Skeletal muscle satellite cell (primary cell): ENCODE measurements around the gene SLC34A2. TPM values are rescaled to one million over a fixed set of nuclear protein-coding genes. Genes with fewer than 3 reads are reported as not detected.
"Not testable (repeated sequence)": the region's sequence is repeated elsewhere in the genome, so short reads cannot be mapped to it uniquely, and the experiment has no call there.

Experiments
- H3K27me3 ChIP-seq: 2 replicates; pipeline ENCODE4 v1.7.0; 2013; ENCODE audit warnings: low read length; ENCODE audit not compliant: control insufficient read depth, insufficient read depth
- H3K36me3 ChIP-seq: 2 replicates; pipeline ENCODE4 v1.7.0; 2013; ENCODE audit warnings: mild to moderate bottlenecking, control low read depth, low read length; ENCODE audit not compliant: insufficient read depth
- H3K4me1 ChIP-seq: 2 replicates; pipeline ENCODE4 v1.7.0; 2013; ENCODE audit warnings: low read length; ENCODE audit not compliant: control insufficient read depth, insufficient read depth
- H3K4me2 ChIP-seq: 2 replicates; pipeline ENCODE4 v1.7.0; 2013; ENCODE audit warnings: mild to moderate bottlenecking, low read length
- H3K4me3 ChIP-seq: 2 replicates; pipeline ENCODE4 v1.7.0; 2013; ENCODE audit warnings: low read length
- H3K9ac ChIP-seq: 2 replicates; pipeline ENCODE4 v1.7.0; 2013; ENCODE audit warnings: mild to moderate bottlenecking, low read depth, low read length, moderate library complexity
- H3K9me3 ChIP-seq: replicated peaks from 2 replicates; pipeline ENCODE4 v1.7.0; 2013; ENCODE audit warnings: mild to moderate bottlenecking, control low read depth, low read length
- total RNA-seq: library from RNA; depleted of rRNA; stranded (reverse); fragments of >200 nt; gene quantifications from 2 replicates; pipeline ENCODE4 v1.2.3, GENCODE V29; 2012; rRNA removed

Gene SLC34A2
- total RNA-seq: not detected in 2 replicates

DNA sequence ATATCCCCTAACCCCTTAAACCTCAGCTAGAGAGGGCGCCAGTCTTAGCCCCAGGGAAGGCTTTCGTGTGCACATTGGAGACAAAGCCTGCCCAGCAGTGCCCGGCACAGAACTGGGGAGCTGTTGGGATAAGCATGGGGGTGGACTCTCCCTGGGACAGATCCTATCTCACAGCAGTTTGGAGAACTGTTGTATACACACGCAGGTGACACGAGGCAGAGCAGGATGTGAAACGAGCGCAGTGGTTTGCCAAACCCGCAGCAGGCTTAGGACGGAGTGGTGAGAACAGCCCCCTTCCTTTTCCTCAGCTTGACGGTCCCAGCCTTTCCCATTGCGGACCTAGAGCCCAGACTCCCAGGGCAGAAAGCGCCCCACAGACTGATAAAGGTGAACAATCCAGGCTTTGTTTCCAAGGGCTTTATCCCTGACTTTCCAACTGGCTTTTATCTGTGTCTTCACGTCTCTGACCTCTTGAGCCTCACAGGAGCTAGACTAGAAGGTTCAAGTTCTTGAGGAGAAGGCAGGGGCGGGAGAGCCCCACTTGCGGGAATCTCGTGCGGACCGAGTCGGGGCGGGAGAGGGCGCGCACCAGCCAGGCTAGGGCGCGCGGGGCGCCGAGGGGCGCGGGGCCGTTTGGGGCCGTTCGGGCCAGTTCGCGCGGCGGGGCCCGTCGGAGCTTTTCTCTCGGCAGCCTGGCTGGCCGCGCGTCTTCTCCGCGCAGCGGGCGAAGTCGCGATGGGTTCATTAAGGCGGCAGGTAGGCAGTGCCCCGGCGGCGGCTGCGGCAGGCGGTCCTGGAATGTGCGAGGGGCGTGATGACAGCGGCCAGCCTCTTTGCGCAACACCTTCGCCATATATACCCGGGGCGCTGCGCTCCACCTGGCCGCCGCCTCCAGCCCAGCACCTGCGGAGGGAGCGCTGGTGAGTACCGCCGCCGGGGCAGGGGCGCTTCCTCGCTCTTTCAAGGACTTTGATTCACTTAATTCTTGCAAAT, at the start of gene SLC34A2:
SLC34A2 (plus strand) TSS at position 881 of the 993 bp plus-strand sequence. CDS start 6,650 bp downstream, outside the sequence.
- Histone ChIP-seq H3K36me3 (no peaks in the 10 kb centered on the region), H3K27me3 (peaks cover 53% of the 10 kb centered on the region), H3K4me2 (no peak within 1 kb of the TSS), H3K9me3 (no peaks in the 10 kb centered on the region), H3K4me1 (no peaks in the 10 kb centered on the region), H3K9ac (no peak within 1 kb of the TSS), H3K4me3 (no peak within 1 kb of the TSS)

GRCh38 chr4:25608644-25609043, 47.0 kb upstream of the SLC34A2 start:
- Histone ChIP-seq H3K36me3 (no peaks in the 10 kb centered on the region), H3K27me3 (no peaks in the 10 kb centered on the region), H3K4me1 (no peaks in the 10 kb centered on the region), H3K4me2 (no peak overlapping the region), H3K4me3 (no peak overlapping the region), H3K9ac (no peak overlapping the region), H3K9me3 (no peaks in the 10 kb centered on the region)

DNA sequence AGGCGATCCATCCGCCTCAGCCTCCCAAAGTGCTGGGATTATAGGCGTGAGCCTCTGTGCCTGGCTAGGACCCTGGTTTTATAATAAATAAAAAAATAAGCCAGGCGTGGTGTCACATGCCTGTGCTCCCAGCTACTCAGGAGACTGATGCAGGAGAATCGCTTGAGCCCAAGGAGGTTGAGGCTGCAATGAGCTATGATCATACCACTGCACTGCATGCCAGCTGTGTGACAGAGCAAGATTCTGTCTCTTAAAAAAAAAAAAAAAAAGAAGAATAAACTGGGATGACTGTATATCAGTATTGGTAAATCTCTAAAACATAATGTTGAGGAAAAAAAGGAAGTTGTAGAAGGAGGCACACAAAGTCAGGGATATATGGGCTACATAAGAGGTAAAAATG, 45.7 kb upstream of the SLC34A2 start:
- H3K4me3 ChIP-seq: no peak overlapping the region
- no peaks in the 10 kb centered on the region for H3K27me3 ChIP-seq
- no peaks in the 10 kb centered on the region for H3K36me3 ChIP-seq
- H3K9ac ChIP-seq: no peak overlapping the region
- no peaks in the 10 kb centered on the region for H3K4me1 ChIP-seq
- H3K9me3 ChIP-seq: no peaks in the 10 kb centered on the region
- no peak overlapping the region for H3K4me2 ChIP-seq

GRCh38 chr4:25613613-25614012, 42.0 kb upstream of the SLC34A2 start:
- H3K36me3 ChIP-seq, H3K27me3 ChIP-seq, H3K4me1 ChIP-seq, H3K4me2 ChIP-seq, H3K9ac ChIP-seq, H3K4me3 ChIP-seq, H3K9me3 ChIP-seq: not testable (repeated sequence)

GRCh38 chr4:25614807-25615206, 40.8 kb upstream of the SLC34A2 start:
- H3K4me2 ChIP-seq: no peak overlapping the region
- H3K9ac ChIP-seq: no peak overlapping the region
- no peaks in the 10 kb centered on the region for H3K9me3 ChIP-seq
- H3K27me3 ChIP-seq: peaks cover 3% of the 10 kb centered on the region
- H3K4me1 ChIP-seq: no peaks in the 10 kb centered on the region
- H3K4me3 ChIP-seq: no peak overlapping the region
- H3K36me3 ChIP-seq: no peaks in the 10 kb centered on the region

DNA sequence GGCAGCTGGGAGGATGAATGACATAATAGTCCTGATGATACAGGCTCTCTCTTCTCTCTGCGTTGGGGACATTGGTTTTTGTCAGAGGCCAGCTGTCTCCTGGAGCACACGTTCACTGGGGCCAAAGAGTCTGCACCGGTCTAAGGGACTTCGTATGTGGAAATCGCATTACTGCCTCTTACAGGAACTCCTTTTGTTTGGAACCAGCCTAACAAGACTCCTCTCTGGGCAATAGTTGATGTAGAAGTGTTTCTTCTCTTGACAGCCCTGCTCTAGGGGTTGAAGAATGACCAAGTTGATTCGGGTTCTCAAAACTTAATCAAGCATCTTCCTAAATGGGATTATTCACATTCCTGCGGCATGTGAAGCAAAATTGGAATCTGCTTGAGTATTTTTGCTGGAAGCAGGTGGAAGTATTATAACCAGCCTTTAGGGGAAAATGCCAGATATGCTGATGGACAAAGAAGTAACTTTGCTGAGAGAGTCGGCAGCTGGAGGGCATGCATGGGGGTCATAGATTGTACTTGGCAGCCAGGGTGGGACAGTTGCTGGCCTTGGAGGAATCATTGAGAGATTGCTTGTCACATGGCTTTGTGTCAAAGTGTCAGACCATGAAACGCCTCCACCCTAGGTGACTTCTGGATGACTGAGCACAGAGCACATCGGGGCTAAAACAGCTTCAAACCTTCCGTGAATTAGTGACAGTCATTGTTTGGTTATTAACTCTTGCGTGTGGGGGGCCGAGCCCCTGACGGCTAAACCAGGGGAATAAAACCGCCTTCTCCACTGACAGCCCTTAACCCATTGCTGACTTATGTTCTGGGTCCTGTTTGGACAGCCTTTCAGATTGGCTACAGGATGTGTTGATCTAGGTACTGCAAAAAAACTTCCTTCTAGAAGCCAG, 34.4 kb upstream of the SLC34A2 start:
- Histone ChIP-seq H3K27me3 (peaks cover 17% of the 10 kb centered on the region), H3K9me3 (no peaks in the 10 kb centered on the region), H3K4me3 (no peak overlapping the region), H3K36me3 (no peaks in the 10 kb centered on the region), H3K4me1 (no peaks in the 10 kb centered on the region), H3K4me2 (no peak overlapping the region), H3K9ac (no peak overlapping the region)

DNA sequence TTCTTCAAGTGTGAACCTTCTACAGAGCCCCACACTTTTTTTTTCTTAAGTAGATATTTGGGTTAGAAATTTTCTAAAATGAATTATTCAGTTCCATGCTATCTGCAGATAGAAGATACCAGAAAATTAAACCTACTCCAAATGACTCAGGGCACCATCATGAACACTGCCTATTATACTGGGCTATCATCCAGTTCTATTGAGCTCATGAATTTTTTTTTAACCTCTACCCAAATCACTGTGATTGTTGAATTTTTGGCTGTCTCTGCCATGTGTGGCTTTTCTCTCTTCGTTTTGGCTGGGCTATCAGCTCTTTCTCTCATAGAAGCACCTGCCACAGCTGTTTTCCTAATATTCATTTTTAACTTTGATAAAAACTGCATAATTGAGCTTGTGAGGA, 31.0 kb upstream of the SLC34A2 start:
- no peaks in the 10 kb centered on the region for H3K36me3 ChIP-seq
- no peaks in the 10 kb centered on the region for H3K9me3 ChIP-seq
- no peak overlapping the region for H3K4me3 ChIP-seq
- H3K4me2 ChIP-seq: no peak overlapping the region
- H3K4me1 ChIP-seq: no peaks in the 10 kb centered on the region
- H3K9ac ChIP-seq: no peak overlapping the region
- peaks cover 15% of the 10 kb centered on the region for H3K27me3 ChIP-seq

GRCh38 chr4:25628451-25628850, 27.2 kb upstream of the SLC34A2 start:
- H3K4me2 ChIP-seq: no peak overlapping the region
- H3K9ac ChIP-seq: no peak overlapping the region
- H3K36me3 ChIP-seq: no peaks in the 10 kb centered on the region
- H3K27me3 ChIP-seq: no peaks in the 10 kb centered on the region
- H3K9me3 ChIP-seq: no peaks in the 10 kb centered on the region
- no peak overlapping the region for H3K4me3 ChIP-seq
- no peaks in the 10 kb centered on the region for H3K4me1 ChIP-seq

DNA sequence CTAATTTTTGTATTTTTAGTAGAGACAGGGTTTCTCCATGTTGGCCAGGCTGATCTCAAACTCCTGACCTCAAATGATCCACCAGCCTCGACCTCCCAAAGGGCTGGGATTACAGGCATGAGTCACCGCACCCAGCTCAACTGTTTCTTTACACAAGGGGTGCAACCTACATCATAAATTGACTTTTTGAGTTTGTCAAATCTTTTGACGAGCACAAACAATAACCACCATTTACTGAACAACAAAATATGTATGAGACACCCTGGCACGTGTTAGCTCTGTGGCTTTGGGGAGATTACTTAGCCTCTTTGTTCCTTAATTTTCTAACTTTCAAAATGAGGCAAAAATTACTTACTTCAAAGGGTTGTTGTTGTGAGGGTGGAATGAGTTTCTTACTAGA, 23.5 kb upstream of the SLC34A2 start:
- H3K4me3 ChIP-seq: no peak overlapping the region
- no peak overlapping the region for H3K9ac ChIP-seq
- peaks cover 5% of the 10 kb centered on the region for H3K27me3 ChIP-seq
- H3K9me3 ChIP-seq: no peaks in the 10 kb centered on the region
- H3K4me1 ChIP-seq: no peaks in the 10 kb centered on the region
- H3K4me2 ChIP-seq: no peak overlapping the region
- H3K36me3 ChIP-seq: no peaks in the 10 kb centered on the region

- H3K9ac ChIP-seq: no peak overlapping the region
- H3K9me3 ChIP-seq: no peaks in the 10 kb centered on the region
- no peak overlapping the region for H3K4me2 ChIP-seq
- H3K36me3 ChIP-seq: no peaks in the 10 kb centered on the region
- H3K4me3 ChIP-seq: no peak overlapping the region
- peaks cover 5% of the 10 kb centered on the region for H3K27me3 ChIP-seq
- H3K4me1 ChIP-seq: no peaks in the 10 kb centered on the region
Observed at GRCh38 chr4:25633541-25633940, 22.1 kb upstream of the SLC34A2 start.

GRCh38 chr4:25635501-25635900, 20.1 kb upstream of the SLC34A2 start:
- H3K9me3 ChIP-seq: no peaks in the 10 kb centered on the region
- no peaks in the 10 kb centered on the region for H3K36me3 ChIP-seq
- peaks cover 5% of the 10 kb centered on the region for H3K27me3 ChIP-seq
- no peak overlapping the region for H3K9ac ChIP-seq
- no peak overlapping the region for H3K4me2 ChIP-seq
- no peaks in the 10 kb centered on the region for H3K4me1 ChIP-seq
- no peak overlapping the region for H3K4me3 ChIP-seq
